Heart left ventricle (tissue), 13 donors: ENCODE results near the gene STARD3NL.

Experiments
- CTCF ChIP-seq, 12 donors: fragments of 200-600 bp; sonication (generic) in 4 of 12; IDR thresholded peaks; one replicate each; pipeline versions ENCODE4 v1.5.0 to v1.8.0; 2018 to 2022; ENCODE audit warnings: antibody characterized with exemption in 12 of 12, mild to moderate bottlenecking in 5 of 12
- POLR2A ChIP-seq, 2 donors: fragments of 450-650 bp; IDR thresholded peaks; one replicate each; pipeline ENCODE4 v1.6.1; 2017; ENCODE audit warnings: antibody characterized with exemption in 2 of 2, mild to moderate bottlenecking in 2 of 2, moderate library complexity in 2 of 2
- donor health status: ischemic (EF 13 %, LVEDD 7.1; RV severe dilation, severe dysfunction).
- donor health status: DM: no; HTN: yes; CAD: no.
- donor health status: DM: no; HTN: no; CAD: no.
- donor health status: ischemic (EF 25% LVEDD 6.9; RV normal size, moderate dysfunction).
- donor health status: ischemic (EF 25% LVEDD 5.7; RV mildly dilated, moderate dysfunction).
- donor health status: ischemic (EF 35%, LVEDD 5.7; RV mildly dilated, moderate dysfunction).
- donor health status: nonischemic (EF 11% LVEDD 7.7; RV severe dilation, severe dysfunction).
- donor health status: DM: yes; HTN: yes; CAD: no.
- donor health status: PGD.
- donor health status: ischemic (EF 29% LVEDD 5.4; RV normal size, mild dysfunction).
- donor health status: nonischemic (EF 23%, LVEDD 6.1; RV moderate dilation, normal function).

GRCh38 chr7:38199782-38200181, 21.7 kb downstream of the STARD3NL start:
- TF ChIP-seq CTCF (IDR thresholded peaks at IDR 0.05) (no peak), POLR2A (IDR thresholded peaks at IDR 0.05) (no peak)
